Measurements from ENCODE around the gene SORCS2. TPM values are rescaled to one million over a fixed set of nuclear protein-coding genes. Genes with fewer than 3 reads are reported as not detected.
"Not testable (repeated sequence)": the region's sequence is repeated elsewhere in the genome, so short reads cannot be mapped to it uniquely, and the experiment has no call there.

SORCS2 gene
- total and polyA plus RNA-seq, 2 experiments from 2014 or later, result 0.38 to 1.4 TPM

GRCh38 chr4:7160439-7160838 lies 31.9 kb upstream of the SORCS2 start:
- no peak for TF ChIP-seq EZH2phosphoT487 (IDR thresholded peaks at IDR 0.05; ENCODE audit: insufficient read depth, low read depth)
- TF ChIP-seq EZH2 (IDR thresholded peaks at IDR 0.05; ENCODE audit: insufficient read depth, poor library complexity, severe bottlenecking), result no peak
- H3F3A ChIP-seq (ENCODE audit: insufficient read depth), result no peaks in the 10 kb centered on the region
- no peaks in the 10 kb centered on the region for H3K9me3 ChIP-seq (ENCODE audit: low read depth)
- 67 to 72% methylated on average over 11 of the region's 11 CpGs for WGBS, 2 experiments (ENCODE audit: low coverage in 1 of 2, low lambda C conversion rate in 2 of 2, missing lambda C conversion rate in 2 of 2)
- H3K4me1 ChIP-seq (ENCODE audit: insufficient read depth), result 0 out of 2 replicates have a peak, but pooled peaks cover 3% of the 10 kb centered on the region
- no peaks in the 10 kb centered on the region for H4K20me1 ChIP-seq (ENCODE audit: insufficient read depth)
- H3K4me3 ChIP-seq, result no peak overlapping the region
- no peak overlapping the region for H3K4me2 ChIP-seq (ENCODE audit: unreplicated experiment)
- H3K9ac ChIP-seq, result no peak overlapping the region
- in situ Hi-C loops (cut with MboI), result no loop called here
- no peak overlapping the region for H2AFZ ChIP-seq
- no peaks in the 10 kb centered on the region for H3K36me3 ChIP-seq (ENCODE audit: low read depth)
- no peak overlapping the region for H3K27ac ChIP-seq
- peaks cover 18% of the 10 kb centered on the region for H3K27me3 ChIP-seq (replicated peaks; ENCODE audit: insufficient read depth)
- no peaks in the 10 kb centered on the region for H3K79me2 ChIP-seq (ENCODE audit: insufficient read depth)
- DNase-seq, result no peak
- H3K9me2 ChIP-seq (ENCODE audit: insufficient read depth), result no peaks in the 10 kb centered on the region

GRCh38 chr4:7160951-7161440 lies 31.3 kb upstream of the SORCS2 start:
- H3K4me1 ChIP-seq (ENCODE audit: insufficient read depth), result 0 out of 2 replicates have a peak, but pooled peaks cover 3% of the 10 kb centered on the region
- H3K27ac ChIP-seq, result no peak overlapping the region
- in situ Hi-C loops (cut with MboI), result no loop called here
- H4K20me1 ChIP-seq (ENCODE audit: insufficient read depth), result no peaks in the 10 kb centered on the region
- no peak overlapping the region for H3K9ac ChIP-seq
- no peak for TF ChIP-seq EZH2phosphoT487 (IDR thresholded peaks at IDR 0.05; ENCODE audit: insufficient read depth, low read depth)
- no peak for TF ChIP-seq EZH2 (IDR thresholded peaks at IDR 0.05; ENCODE audit: insufficient read depth, poor library complexity, severe bottlenecking)
- H3F3A ChIP-seq (ENCODE audit: insufficient read depth), result no peaks in the 10 kb centered on the region
- H3K36me3 ChIP-seq (ENCODE audit: low read depth), result no peaks in the 10 kb centered on the region
- peaks cover 17% of the 10 kb centered on the region for H3K27me3 ChIP-seq (replicated peaks; ENCODE audit: insufficient read depth)
- 86 to 88% methylated on average over 10 of the region's 10 CpGs for WGBS, 2 experiments (ENCODE audit: low coverage in 1 of 2, low lambda C conversion rate in 2 of 2, missing lambda C conversion rate in 2 of 2)
- H3K4me2 ChIP-seq (ENCODE audit: unreplicated experiment), result no peak overlapping the region
- H3K9me2 ChIP-seq (ENCODE audit: insufficient read depth), result no peaks in the 10 kb centered on the region
- DNase-seq, result no peak
- no peak overlapping the region for H3K4me3 ChIP-seq
- no peaks in the 10 kb centered on the region for H3K9me3 ChIP-seq (ENCODE audit: low read depth)
- no peak overlapping the region for H2AFZ ChIP-seq
- H3K79me2 ChIP-seq (ENCODE audit: insufficient read depth), result no peaks in the 10 kb centered on the region

GRCh38 chr4:7161721-7162214 lies 30.6 kb upstream of the SORCS2 start:
- Histone ChIP-seq H3K4me1 (ENCODE audit: insufficient read depth) (0 out of 2 replicates have a peak, but pooled peaks cover 3% of the 10 kb centered on the region), H3K9me3 (ENCODE audit: low read depth) (no peaks in the 10 kb centered on the region), H3K36me3 (ENCODE audit: low read depth) (no peaks in the 10 kb centered on the region), H3K9ac (no peak overlapping the region), H3F3A (ENCODE audit: insufficient read depth) (no peaks in the 10 kb centered on the region), H3K27me3 (replicated peaks; ENCODE audit: insufficient read depth) (peaks cover 9% of the 10 kb centered on the region), H3K79me2 (ENCODE audit: insufficient read depth) (no peaks in the 10 kb centered on the region), H3K4me2 (ENCODE audit: unreplicated experiment) (no peak overlapping the region), H3K27ac (no peak overlapping the region), H3K9me2 (ENCODE audit: insufficient read depth) (no peaks in the 10 kb centered on the region), H4K20me1 (ENCODE audit: insufficient read depth) (no peaks in the 10 kb centered on the region), H2AFZ (no peak overlapping the region), H3K4me3 (no peak overlapping the region)
- in situ Hi-C loops (cut with MboI), result no loop called here
- DNase-seq, result peak; percentile 48
- TF ChIP-seq EZH2phosphoT487 (IDR thresholded peaks at IDR 0.05; ENCODE audit: insufficient read depth, low read depth), result no peak
- no peak for TF ChIP-seq EZH2 (IDR thresholded peaks at IDR 0.05; ENCODE audit: insufficient read depth, poor library complexity, severe bottlenecking)
- 34 to 41% methylated on average over 6 of the region's 6 CpGs for WGBS, 2 experiments (ENCODE audit: low coverage in 1 of 2, low lambda C conversion rate in 2 of 2, missing lambda C conversion rate in 2 of 2)

GRCh38 chr4:7165056-7165873 lies 27.1 kb upstream of the SORCS2 start:
- DNase-seq; in situ Hi-C loops (cut with MboI): not testable (repeated sequence)

More at GRCh38 chr4:7165056-7165873, 27.1 kb upstream of the SORCS2 start:
- H3K4me2 ChIP-seq (ENCODE audit: unreplicated experiment); H3K9me2 ChIP-seq (ENCODE audit: insufficient read depth); H2AFZ ChIP-seq; H3K36me3 ChIP-seq (ENCODE audit: low read depth); H3K9me3 ChIP-seq (ENCODE audit: low read depth); H3F3A ChIP-seq (ENCODE audit: insufficient read depth); H3K4me3 ChIP-seq; H3K9ac ChIP-seq; H3K79me2 ChIP-seq (ENCODE audit: insufficient read depth); H3K27ac ChIP-seq; H4K20me1 ChIP-seq (ENCODE audit: insufficient read depth); H3K4me1 ChIP-seq (ENCODE audit: insufficient read depth): not testable (repeated sequence)
- peaks cover 12% of the 10 kb centered on the region for H3K27me3 ChIP-seq (replicated peaks; ENCODE audit: insufficient read depth)
- 58 to 67% methylated on average over 22 to 28 of the region's 28 CpGs for WGBS, 2 experiments (ENCODE audit: low coverage in 1 of 2, low lambda C conversion rate in 2 of 2, missing lambda C conversion rate in 2 of 2)

All from GM23248 (cell line).